ENCODE data around the gene BMAL1.

DNA sequence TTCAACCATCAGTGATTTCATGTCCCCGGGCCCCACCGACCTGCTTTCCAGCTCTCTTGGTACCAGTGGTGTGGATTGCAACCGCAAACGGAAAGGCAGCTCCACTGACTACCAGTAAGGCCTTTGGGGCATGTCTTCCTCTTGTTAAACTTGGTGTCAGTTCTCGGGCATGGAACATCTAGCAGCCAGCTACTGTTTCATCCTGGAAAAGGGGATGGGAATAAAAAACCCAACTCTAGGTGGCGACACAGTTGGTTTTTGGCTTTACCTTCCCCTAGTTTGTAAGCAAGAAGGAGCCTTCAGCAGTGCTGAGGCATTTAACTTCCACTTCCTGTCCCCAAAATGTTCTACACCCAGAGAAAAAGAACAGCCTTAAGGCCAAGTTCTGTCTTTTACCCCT, 76.7 kb downstream of the BMAL1 start:
- TF ChIP-seq, protein P1, sequence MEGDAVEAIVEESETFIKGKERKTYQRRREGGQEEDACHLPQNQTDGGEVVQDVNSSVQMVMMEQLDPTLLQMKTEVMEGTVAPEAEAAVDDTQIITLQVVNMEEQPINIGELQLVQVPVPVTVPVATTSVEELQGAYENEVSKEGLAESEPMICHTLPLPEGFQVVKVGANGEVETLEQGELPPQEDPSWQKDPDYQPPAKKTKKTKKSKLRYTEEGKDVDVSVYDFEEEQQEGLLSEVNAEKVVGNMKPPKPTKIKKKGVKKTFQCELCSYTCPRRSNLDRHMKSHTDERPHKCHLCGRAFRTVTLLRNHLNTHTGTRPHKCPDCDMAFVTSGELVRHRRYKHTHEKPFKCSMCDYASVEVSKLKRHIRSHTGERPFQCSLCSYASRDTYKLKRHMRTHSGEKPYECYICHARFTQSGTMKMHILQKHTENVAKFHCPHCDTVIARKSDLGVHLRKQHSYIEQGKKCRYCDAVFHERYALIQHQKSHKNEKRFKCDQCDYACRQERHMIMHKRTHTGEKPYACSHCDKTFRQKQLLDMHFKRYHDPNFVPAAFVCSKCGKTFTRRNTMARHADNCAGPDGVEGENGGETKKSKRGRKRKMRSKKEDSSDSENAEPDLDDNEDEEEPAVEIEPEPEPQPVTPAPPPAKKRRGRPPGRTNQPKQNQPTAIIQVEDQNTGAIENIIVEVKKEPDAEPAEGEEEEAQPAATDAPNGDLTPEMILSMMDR (IDR thresholded peaks at IDR 0.05) = no peak
- no peak for TF ChIP-seq POLR2A (IDR thresholded peaks at IDR 0.05)

Measured in thyroid gland (tissue), 4 donors.